Activated CD8-positive, alpha-beta memory T cell treated with anti-CD3 and anti-CD28 coated beads, Interleukin-2, amount 50 U/mL, for 24 hours (primary cell): ENCODE data around the gene MAPKAP1.

ENCODE experiments used
- DNase-seq: peaks from one replicate; pipeline ENCODE4 v3.0.0-alpha.2; 2020; ENCODE audit errors: extremely low read depth

The MAPKAP1 gene

DNA sequence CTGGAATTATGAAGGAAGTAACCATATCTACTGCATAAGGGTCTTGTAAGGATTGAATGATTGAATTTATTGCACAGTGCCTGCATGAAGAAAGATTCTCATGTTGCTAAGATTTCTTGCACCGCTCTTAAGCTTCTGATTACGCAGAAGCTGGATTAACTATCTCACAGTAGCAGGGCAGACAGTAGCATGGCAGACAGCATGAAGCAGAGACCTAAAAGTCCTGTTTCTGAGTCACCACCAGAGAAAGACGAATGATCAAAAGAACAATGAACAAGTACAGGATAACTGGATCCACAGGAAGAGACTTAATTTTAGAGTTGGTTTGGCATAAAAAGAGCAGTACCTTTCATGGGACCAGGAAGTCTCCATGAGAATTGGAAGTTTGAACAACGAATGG is 142.4 kb downstream of the MAPKAP1 start:
- DNase-seq, result no peak

DNA sequence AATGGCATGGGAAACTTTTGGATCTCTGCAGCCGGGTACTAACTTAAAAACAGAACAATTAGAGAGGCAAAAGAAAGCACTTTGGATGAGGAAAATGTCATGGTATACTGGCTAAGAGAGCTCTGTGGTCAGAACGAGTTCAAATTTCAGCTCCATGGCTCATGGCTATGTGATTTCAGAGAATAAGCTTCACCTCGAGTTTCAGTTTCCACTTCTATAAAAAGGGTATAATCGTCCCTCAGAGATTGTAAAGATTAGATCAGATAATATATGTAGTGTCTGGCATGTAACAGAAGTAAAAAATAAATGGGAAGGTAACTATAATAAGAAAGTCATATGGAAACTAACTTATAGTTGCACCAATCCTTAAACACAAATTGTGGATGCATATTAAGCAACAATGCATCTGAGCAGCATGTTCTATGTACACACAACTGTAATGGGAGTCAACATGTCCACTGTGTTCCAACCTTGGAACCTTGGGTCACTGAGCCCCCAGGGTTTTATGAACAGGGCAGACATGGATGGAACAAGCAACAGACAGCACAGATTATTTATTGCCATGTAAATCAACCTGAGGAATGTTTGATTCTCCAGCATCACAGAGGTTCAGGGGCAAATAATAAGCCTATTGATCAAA is 145.4 kb downstream of the MAPKAP1 start:
- DNase-seq, result no peak

DNA sequence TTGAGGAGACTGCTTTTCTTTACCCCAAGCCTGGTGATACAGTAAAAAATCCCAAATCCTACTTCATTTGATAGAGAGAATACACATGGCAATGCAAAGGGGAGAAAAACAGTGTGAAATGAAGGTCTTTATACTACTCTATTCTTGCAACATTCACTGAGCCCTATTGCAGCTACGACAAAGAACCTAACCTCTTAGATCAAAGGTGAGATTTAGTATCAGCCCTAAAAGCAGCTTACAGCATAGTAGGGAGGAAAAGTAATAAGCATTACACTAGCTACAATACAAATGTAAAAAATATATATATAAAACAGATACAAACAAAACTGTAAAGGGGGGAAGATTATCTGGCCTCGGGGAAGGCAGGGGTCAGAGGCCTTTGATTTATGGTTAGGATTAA is 147.1 kb downstream of the MAPKAP1 start:
- no peak for DNase-seq

DNA sequence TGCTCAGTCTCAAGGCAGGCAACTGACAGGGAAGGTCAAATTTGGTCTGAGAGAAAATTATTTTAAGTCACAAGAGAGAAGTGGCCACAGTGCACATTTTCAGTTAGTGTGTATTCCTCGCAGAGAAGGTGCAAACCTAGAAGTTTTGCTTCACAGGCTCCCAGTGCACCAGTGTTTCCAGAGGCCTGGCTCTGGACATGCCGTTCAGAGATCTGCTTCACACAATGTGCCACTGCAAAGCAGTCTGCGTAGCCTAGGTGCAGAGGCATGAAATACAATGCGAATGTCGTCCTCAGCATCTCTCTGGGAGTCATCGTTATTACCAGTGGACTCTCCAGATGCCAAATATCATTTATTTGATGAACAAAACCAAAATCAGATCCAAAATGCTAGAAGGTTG is 147.8 kb downstream of the MAPKAP1 start:
- no peak for DNase-seq

DNA sequence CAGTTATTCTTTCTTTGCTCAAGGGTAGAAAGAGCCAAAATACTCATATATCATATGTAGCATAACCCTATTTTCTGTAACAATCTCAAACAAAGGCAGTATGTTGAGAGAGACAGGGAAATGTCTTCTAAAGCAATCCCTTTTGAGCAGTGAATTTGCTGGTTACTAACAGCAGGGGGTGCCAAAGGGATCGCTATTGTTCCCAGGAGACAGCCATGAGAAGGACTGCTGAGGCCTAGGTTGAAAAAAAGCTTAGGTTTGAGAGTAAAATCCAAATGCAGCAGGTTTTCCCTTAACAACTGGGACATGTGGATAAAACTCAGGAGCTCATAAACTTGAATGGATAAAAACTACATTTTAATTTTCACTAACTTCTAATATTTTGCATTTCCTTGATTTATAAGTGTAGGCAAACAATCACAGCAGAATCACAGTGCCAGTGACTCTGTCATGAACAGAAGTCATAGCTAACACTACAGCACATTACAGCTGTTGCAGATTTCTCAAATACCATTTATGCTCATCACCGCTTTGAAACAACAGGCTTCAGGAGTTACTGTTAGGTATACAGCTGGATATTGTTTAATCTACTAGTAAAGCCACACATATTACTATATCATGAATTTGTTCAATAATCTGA is 148.4 kb downstream of the MAPKAP1 start:
- DNase-seq, result peak; percentile 23

DNA sequence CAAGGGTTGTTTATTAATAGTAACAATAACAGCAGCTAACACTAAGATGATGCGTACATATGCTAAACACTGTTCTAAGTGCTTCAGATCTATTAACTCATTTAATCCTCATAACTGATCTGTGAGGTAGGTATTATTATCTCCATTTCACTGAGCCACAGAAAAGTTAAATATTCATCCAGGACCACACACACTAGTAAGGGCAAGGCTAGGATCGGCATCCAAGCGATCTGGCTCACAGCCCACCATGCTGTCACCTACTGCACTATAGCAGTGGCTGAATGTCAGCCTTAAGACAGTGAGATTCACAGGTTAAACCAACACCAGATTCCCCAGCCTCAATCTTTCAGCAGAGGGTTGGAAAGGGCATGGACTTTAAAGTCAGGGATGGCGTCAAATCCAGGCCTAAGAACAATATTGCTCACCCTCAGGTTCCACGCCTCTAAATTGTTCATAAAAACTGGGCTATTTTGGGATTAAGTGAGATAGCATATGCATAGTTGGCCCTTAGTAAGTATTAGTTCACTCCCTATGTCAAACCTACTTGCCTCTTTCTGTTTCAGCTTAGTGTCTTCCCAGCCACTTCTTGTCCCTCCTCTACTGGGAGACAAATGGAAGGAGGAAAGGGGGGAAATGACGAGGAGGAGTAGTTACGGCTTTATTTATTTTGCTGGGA is 150.8 kb downstream of the MAPKAP1 start:
- no peak for DNase-seq

DNA sequence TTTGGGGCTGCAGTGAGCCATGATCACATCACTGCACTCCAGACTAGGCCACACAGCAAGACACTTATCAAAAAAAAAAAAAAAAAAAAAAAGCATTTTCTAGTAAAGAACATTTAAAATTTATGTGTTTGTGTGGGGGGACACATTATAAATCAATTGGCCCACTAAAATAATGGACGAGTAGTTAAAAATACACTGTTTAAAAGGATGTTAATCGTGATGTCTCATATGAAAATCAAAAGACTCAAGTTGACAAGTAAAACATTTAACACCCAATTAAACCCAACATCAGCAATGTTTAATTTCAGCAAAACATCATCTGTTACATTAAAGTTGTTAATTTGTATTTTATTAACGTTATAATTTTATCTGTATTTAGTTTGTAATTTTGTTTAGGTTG is 152.3 kb downstream of the MAPKAP1 start:
- DNase-seq, result no peak

DNA sequence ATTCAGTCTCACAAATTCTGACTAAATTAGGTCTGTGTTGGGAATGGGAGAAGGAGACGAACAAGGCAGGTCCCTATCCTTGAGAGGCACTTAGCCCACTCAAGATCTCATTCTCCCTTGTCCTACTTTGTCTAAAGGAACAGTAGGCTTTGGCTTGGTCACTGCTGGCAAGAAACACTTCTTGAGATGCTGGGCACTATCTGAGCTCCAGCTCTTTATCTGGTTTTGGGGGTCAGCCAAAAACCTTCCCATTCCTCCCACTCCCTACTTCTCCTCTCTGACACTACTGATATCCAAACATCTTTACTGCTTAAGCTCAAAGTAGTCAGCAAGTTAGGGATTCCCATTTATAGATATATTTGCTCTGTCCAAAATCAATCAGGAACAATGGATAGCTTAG is 155.2 kb downstream of the MAPKAP1 start:
- DNase-seq, result no peak

DNA sequence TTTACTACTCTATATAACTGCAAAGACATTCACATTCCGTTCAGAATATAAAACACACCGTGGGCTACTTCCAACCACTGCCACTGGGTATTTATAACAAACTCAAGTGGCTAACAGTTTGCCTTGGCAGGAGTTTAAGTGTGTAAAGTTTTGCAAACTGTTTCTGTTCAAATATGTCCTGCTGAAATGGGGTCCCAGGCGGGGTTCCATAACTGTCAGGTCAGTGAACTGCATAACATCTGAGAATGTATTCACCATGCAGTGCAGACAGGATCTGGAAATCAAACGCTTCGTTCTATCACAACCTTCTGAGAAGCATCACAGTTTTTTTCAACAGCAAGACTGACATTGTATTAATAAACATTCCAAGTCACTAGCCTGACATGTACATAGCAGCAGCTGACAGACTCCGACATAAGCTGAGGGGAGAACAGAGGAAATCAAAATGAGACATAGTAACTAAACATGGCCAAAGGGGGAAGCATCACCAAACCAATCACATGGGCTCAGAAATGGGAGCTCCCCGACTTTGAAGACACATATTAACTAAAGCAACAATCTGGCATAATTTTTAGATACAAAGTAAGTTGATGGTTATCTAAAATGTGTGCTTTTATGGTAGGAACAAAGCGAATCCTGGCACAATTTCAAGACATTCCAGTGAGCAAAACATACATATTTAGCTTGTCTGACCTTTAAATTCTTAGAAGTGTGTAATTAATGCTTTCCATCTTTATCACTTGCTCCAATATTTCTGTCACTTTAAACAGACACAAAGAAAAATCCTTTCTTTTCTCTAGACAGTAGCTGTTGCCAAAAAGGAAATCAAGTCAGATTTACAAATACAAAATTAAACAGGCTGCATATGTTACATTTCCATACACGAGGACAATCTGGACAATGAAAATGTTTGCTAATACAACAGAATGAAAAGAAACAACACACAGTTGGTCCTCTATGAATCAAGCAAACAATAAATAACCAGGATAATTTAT is 156.8 kb downstream of the MAPKAP1 start:
- no peak for DNase-seq

DNA sequence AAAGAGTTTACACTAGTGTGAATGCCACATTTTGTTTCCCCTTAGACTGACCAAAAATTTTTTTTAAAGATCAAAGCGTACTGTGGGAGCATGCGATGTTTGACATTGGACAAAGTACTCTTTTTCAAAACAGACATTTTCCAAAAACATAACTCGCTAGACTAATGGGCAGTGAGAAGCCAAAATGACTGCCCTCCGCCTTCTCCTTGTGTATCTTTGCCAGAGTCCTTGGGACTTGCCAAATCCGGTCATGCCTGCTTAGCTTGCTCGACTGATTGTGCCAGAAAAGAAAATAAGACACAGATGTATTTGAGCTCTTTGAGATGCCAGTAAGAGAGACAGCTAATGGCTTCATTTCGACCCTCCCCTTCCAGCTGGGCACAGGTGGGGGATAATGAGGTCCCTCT is 157.5 kb downstream of the MAPKAP1 start:
- no peak for DNase-seq

DNA sequence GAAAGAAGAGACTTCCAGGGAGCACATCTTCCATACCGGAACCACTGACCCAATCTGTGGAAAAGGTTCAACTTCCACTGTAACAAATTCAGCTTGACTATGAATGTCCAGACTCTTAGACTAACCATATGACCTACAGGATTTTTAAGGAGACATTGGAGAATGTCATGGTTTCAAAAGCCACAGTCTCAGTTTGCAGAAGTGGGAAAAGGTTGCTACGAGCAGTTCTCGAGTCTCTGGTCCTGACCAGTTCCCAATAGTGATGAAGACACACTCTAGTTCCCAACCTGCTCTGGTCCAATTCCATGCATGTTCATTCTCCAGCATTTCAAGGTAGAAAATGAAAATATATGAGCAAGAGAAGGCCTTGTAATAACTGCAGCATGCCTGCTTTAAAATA is 158.0 kb downstream of the MAPKAP1 start:
- DNase-seq, result no peak

DNA sequence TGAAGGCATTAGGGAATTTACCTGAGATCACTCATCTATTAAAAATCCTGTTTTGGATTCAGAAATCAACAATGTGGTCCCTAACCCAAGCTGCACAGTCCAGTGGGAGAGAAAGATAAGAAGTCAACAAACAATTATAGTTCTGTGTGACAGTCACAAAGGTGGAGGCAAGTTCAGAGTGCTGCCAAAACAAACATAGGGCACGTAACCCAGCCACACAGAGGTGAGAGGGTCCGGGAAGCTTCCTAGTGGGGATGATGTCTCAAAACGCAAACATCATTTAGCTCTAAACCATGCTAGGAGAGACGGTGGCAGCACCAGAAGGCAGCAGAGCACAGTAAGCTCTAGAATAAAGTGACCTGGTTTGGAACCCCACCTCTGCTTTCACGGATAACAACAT is 158.9 kb downstream of the MAPKAP1 start:
- DNase-seq, result no peak

DNA sequence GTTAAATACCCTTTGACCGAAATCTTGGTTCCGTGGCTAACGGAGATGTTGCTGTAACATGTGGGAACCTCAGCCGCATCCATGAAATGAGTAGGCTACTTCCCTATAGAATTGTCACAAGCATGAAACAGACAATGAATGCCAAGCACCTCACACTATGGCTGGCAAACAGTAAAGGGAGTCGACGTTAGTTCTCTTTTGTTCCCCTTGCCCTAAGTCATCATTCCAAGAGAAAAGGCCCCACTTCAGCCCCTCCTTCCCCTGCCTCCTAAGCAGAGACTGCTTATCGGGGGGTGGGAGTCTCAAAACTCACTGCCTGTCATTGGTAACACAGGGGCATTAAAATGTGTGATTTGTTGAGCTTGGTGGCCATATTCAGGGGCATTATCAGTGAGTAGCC is 159.6 kb downstream of the MAPKAP1 start:
- DNase-seq, result no peak

DNA sequence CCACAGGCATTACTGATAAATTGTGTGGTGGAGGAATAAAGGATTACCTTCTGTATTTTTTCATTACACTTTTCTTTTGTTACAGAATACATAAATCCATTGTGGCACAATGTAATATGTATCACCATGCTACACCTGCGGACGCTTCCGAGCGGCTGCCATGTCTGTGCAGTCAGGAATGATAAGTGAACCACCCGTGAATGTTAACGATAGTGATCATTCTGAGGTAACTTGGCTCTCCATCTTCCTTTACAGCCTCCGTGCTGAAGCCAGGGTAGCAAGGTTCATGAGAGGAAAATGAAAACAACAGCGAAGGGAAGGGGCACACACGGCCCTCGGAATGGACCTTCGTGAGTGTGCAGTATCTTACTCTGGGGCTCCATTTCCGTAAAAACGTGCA is 161.2 kb downstream of the MAPKAP1 start:
- DNase-seq, result no peak

DNA sequence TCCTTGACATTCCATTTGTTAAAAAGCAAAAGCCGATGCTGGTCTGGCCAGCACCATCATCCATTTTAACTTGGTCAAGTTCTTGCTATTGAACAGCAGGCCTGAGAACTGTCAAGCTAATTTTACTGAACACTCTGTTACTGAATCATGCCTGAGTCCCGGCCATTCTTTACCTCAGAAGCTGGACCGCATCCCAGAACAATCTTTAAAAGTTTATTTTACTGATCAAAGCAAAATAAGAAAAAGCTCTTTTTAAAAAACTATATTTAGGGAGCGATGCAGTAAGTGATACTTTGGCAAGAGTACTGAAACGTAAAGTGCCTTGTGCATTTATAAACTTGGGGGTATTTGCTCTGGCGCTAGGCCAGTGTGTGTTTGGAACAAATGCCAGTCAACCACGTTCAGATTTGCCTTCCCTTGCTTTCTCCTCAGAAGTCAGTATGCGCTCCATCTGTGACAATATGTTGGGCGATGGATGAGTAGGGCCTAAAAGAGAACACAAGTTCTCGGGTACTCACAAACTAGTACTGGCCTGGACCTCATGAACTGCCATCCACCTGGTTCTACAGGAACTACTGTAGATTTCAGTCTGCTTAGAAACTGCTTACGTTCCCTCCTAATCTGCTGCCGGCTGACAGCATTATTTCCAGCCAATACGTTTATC is 161.9 kb downstream of the MAPKAP1 start:
- DNase-seq, result no peak

DNA sequence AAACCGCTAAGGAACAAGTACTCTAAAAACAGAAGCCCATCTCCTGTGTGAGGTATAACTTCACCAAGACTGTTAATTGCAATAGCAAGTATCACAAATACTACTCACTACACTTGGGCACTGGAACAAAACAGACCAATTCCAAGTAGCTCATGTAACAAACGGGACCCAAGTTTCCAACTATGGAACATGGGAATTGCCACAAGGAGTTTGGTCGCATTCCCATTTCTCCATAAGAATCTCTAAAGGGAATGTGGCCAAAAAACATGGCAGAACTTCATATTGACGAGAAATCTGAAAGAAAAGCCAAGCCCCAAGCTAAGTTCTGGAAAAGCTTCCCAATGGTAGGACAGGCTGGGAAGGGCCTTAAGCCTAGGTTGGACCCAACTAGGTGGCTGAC is 162.5 kb downstream of the MAPKAP1 start:
- DNase-seq, result no peak

DNA sequence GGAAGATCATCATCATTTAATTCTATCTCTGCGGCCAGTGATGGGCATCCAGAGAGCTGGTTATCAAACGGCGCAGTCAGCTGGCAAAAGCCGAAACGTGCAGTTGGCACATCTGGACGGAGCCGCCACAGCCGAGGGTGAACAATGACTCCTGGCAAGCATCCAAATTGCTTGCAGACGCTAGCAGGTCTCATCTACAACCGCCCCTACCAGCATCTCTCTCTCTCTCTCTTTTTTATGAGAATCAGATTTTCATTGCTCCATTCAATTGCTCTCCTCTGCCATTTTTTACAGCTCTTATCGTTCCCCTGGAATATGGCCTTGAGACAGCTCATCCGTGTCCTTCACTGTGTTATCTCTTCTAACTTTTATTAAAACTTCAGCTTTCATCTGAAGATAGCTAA is 165.2 kb downstream of the MAPKAP1 start:
- DNase-seq, result no peak

DNA sequence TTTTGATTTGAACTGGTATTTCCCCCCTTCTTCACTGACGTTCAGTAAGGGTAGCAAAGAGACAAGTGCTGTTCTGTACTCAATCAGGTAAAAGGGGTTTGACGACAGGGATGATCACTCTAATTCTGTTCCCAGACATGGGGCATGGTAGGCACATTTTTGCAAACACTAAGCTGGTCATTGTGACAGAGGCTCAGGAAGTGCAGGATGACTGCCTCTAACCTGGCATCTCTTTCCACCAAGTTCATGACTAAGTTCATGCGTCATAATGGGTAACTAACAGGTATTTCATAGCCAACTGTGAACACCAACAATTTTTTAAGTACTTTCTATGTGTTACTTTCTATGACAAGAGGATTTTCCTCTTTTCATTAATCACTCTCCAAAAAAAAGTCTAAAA is 166.5 kb downstream of the MAPKAP1 start:
- no peak for DNase-seq

DNA sequence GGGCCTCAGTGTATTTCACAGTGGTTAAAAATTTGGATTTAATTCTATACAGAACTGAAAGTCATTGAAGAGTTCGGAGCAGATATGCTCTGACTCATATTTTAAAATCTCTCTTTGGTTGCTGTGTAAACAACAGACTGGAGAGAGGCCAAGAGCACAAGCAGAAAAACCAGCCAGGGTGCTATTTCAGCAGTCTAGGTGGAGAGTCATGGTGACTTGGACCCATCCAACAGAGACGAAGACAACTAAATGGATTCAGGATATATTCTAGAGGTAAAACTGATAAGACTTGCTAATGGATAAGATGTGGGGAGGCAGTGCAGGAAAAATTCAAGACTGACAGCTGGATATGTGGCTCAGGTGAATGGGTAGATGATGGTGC is 168.9 kb downstream of the MAPKAP1 start:
- DNase-seq, result no peak

DNA sequence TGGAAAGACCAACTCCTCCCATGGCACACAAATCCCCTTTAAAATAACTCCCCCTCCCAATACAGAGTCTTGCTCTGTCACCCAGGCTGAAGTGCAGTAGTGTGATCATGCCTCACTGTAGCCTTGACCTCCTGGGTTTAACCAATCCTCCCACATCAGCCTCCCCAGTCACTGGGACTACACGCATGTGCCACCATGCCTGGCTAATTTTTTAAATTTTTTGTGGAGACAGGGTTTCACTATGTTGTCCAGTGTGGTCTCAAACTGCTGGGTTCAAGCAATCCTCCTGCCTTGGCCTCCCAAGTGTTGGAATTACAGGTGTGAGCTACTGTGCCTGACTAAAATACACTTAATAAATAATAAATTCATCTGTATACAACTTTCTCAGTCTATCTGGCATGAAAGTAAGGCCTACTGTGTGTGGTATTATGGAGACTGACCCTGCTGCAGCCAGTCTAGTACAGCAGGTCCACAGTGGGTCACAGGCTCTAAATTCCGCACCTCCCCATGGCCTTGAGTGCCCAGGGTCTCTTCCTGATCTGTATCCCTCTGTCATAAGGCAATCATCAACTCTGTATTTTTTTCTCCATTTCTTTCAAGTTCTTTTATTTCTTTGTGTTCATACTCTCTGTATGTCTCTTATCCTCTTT is 169.4 kb downstream of the MAPKAP1 start:
- DNase-seq, result no peak

DNA sequence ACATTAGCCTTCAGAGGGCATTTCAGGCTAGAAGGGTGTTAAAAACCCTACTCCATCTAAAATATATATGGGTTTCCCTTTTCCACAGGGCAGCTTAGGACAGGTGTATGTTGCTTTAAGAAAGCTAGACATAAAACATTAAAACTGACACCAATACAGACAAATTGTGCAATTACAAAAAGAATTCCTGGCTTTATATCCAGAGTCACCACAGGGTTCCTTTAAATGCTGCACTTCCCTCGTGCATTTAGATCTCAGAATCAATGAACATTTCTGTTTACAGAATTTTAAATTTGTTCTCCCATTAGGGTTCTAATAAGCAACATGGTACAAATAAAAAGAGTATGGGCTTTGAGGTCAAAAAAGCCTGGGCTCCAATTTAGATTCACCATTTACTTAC is 170.2 kb downstream of the MAPKAP1 start:
- no peak for DNase-seq
